Measurements from ENCODE around the gene DDX42.

DDX42 gene

GRCh38 chr17:63774141-63774968 lies at the start of gene DDX42:
TSS of gene DDX42 (plus strand) at chr17:63774170. CDS start at chr17:63787050, 12,880 bp downstream.
- peak; percentile 11 to 33 for DNase-seq

GRCh38 chr17:63735691-63736090 lies 38.3 kb upstream of the DDX42 start:
- no peak for DNase-seq

- no peak for DNase-seq
These were observed 33.4 kb upstream of the DDX42 start for GRCh38 chr17:63740464-63741142.

- no peak for DNase-seq
These were observed 32.9 kb upstream of the DDX42 start for GRCh38 chr17:63741143-63741407.

GRCh38 chr17:63741408-63742173 lies 32.4 kb upstream of the DDX42 start, which contains the start of gene STRADA:
TSS of gene STRADA (minus strand) at chr17:63741799. CDS start at chr17:63728369, 13,430 bp downstream.
- peak; percentile 92 to 97 for DNase-seq

- no peak for DNase-seq
These were observed 22.2 kb upstream of the DDX42 start for GRCh38 chr17:63751806-63752205.

- DNase-seq = no peak
These were observed 21.3 kb upstream of the DDX42 start for GRCh38 chr17:63752707-63753106.

GRCh38 chr17:63753215-63753614 lies 20.8 kb upstream of the DDX42 start:
- no peak for DNase-seq

GRCh38 chr17:63754046-63754445 lies 19.9 kb upstream of the DDX42 start:
- no peak for DNase-seq

- DNase-seq = no peak
These were observed 15.5 kb upstream of the DDX42 start for GRCh38 chr17:63758428-63758827.

- no peak for DNase-seq
These were observed 13.0 kb upstream of the DDX42 start for GRCh38 chr17:63760771-63761539.

- DNase-seq = no peak
These were observed 11.6 kb upstream of the DDX42 start for GRCh38 chr17:63762161-63763078.

- DNase-seq = no peak
These were observed 9.3 kb upstream of the DDX42 start for GRCh38 chr17:63764716-63765115.

- DNase-seq = no peak
These were observed 7.2 kb upstream of the DDX42 start for GRCh38 chr17:63766754-63767153.

GRCh38 chr17:63768433-63768832 lies 5.5 kb upstream of the DDX42 start:
- DNase-seq = no peak

GRCh38 chr17:63772801-63773271 lies 1.1 kb upstream of the DDX42 start:
- DNase-seq = no peak

GRCh38 chr17:63773272-63774140 lies 464 bp upstream of the DDX42 start, which contains the start of gene CCDC47:
TSS of gene CCDC47 (minus strand) at chr17:63773597. CDS start at chr17:63766175, 7,422 bp downstream.
- DNase-seq = peak; percentile 97 to 99

- DNase-seq = no peak
These were observed 947 bp downstream of the DDX42 start for GRCh38 chr17:63774969-63775265.

GRCh38 chr17:63775420-63775819 lies 1.4 kb downstream of the DDX42 start:
- DNase-seq = no peak

- DNase-seq = no peak
These were observed 6.5 kb downstream of the DDX42 start for GRCh38 chr17:63780507-63780906.

GRCh38 chr17:63780928-63781327 lies 7.0 kb downstream of the DDX42 start:
- no peak for DNase-seq

Data from NCI-H446 (cell line).